ENCODE measurements around the gene PDZD2. TPM values are rescaled to one million over a fixed set of nuclear protein-coding genes. Genes with fewer than 3 reads are reported as not detected.

The PDZD2 gene
- total and polyA plus RNA-seq, 12 donors, result 2.2 to 10.3 (median 5.0) TPM

DNA sequence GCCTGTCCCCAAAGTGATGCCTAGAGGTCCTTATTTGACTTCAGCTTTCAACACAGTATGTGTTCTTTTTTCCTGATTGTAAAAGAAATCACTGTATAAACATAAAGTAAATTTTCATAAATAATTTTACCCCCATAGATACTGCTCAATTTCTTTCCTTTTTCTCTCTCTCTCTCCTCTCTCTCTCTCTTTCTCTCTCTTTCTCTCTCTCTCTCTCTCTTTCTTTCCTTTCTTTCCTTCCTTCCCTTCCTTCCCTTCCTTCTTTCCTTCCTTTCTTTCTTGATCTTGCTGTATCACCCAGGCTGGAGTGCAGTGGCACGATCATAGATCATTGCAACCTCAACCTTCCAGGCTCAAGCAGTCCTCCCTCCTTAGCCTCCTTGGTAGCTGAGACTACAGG lies 64.8 kb downstream of the PDZD2 start:
- Histone ChIP-seq H3K27me3 (no peaks in the 10 kb centered on the region), H3K4me1 (replicated peaks in 1 of 2) (no peaks in the 10 kb centered on the region), H3K36me3 (replicated peaks in 1 of 2) (no peaks in the 10 kb centered on the region), H3K27ac (no peak overlapping the region), H3K4me3 (no peak overlapping the region), H3K9me3 (replicated peaks in 1 of 3) (no peaks in the 10 kb centered on the region)
- intact Hi-C loops (cut with DNase I), result no loop called here
- TF ChIP-seq POLR2A (IDR thresholded peaks at IDR 0.05) (no peak), CTCF (IDR thresholded peaks at IDR 0.05) (no peak)
- 91 to 100% (median 95%) methylated on average over 1 of the region's 1 CpG for WGBS, 4 donors
- DNase-seq, result no peak

GRCh38 chr5:31706186-31706585 lies 67.3 kb downstream of the PDZD2 start:
- DNase-seq, result no peak
- no peaks in the 10 kb centered on the region for H3K9me3 ChIP-seq (replicated peaks in 1 of 3)
- H3K27ac ChIP-seq, result no peak overlapping the region
- H3K4me1 ChIP-seq (replicated peaks in 1 of 2), result no peaks in the 10 kb centered on the region
- no peaks in the 10 kb centered on the region for H3K27me3 ChIP-seq
- intact Hi-C loops (cut with DNase I), result no loop called here
- TF ChIP-seq CTCF (IDR thresholded peaks at IDR 0.05) (no peak), POLR2A (IDR thresholded peaks at IDR 0.05) (no peak)
- H3K36me3 ChIP-seq (replicated peaks in 1 of 2), result no peaks in the 10 kb centered on the region
- 80 to 87% (median 82%) methylated on average over 4 of the region's 4 CpGs for WGBS, 4 donors
- no peak overlapping the region for H3K4me3 ChIP-seq

DNA sequence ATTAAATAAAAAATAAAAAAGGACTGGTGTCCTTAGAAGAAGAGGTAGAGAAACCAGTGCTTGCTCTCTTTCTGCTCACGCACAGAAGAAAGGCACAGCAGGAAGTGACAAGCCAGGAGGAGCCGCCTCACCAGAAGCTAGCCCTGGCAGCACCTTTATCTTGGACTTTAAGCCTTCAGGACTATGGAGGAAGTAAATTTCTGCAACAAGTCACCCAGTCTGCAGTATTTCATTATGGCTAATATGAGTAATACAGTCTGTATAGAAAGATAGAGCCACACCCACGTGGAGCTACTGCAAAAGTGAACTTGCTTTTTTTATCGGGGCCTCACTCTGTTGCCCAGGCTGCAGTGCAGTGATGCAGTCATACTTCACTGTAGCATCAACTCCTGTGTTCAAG lies 68.4 kb downstream of the PDZD2 start:
- H3K4me1 ChIP-seq (replicated peaks in 1 of 2), result no peaks in the 10 kb centered on the region
- TF ChIP-seq POLR2A (IDR thresholded peaks at IDR 0.05) (no peak), CTCF (IDR thresholded peaks at IDR 0.05) (no peak)
- no peaks in the 10 kb centered on the region for H3K9me3 ChIP-seq (replicated peaks in 1 of 3)
- no peak overlapping the region for H3K27ac ChIP-seq
- H3K36me3 ChIP-seq (replicated peaks in 1 of 2), result no peaks in the 10 kb centered on the region
- H3K27me3 ChIP-seq, result no peaks in the 10 kb centered on the region
- WGBS, 4 donors, result 73 to 87% (median 78%) methylated on average over 4 of the region's 4 CpGs
- no peak for DNase-seq
- intact Hi-C loops (cut with DNase I), result no loop called here
- no peak overlapping the region for H3K4me3 ChIP-seq

DNA sequence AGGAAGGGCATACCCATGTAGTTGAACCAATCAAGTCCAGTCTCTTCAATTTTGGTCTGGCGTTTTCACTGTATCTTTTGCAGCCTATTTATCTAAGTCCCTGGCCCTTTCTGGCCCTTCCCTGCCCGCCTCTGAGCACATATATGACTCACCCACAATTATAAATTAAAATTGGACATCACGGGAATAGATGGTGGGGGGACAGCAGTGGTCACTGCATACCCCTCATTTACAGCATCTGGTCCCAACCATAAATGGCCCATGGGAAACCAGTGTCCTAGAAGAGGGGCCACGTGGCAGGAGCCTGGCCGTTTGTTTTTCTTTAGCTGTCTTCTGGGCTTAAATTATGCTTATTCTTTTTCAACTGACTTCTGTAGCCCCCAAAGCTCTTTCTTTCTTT lies 69.2 kb downstream of the PDZD2 start:
- TF ChIP-seq POLR2A (IDR thresholded peaks at IDR 0.05) (no peak), CTCF (IDR thresholded peaks at IDR 0.05) (no peak)
- Histone ChIP-seq H3K27me3 (no peaks in the 10 kb centered on the region), H3K27ac (no peak overlapping the region), H3K4me3 (no peak overlapping the region), H3K9me3 (replicated peaks in 1 of 3) (no peaks in the 10 kb centered on the region), H3K36me3 (replicated peaks in 1 of 2) (no peaks in the 10 kb centered on the region), H3K4me1 (replicated peaks in 1 of 2) (no peaks in the 10 kb centered on the region)
- no peak for DNase-seq
- WGBS, 4 donors, result 48 to 64% (median 57%) methylated on average over 5 of the region's 5 CpGs
- intact Hi-C loops (cut with DNase I), result no loop called here
